OCI-LY1 (cell line): Measurements from ENCODE around the gene SNRNP200.
"Not testable (repeated sequence)": the region's sequence is repeated elsewhere in the genome, so short reads cannot be mapped to it uniquely, and the experiment has no call there.

Experiments
- H2AFZ ChIP-seq: fragments of 200-600 bp; sonication (generic), shearing (Covaris generic); 2 replicates; pipeline ENCODE4 v1.6.0; 2014; ENCODE audit warnings: antibody characterized with exemption, mild to moderate bottlenecking, low read length
- H3F3A ChIP-seq: fragments of 200-600 bp; sonication (generic), shearing (Covaris generic); 2 replicates; pipeline ENCODE4 v1.6.0; 2014; ENCODE audit warnings: mild to moderate bottlenecking, antibody characterized with exemption, low read length, moderate library complexity; ENCODE audit not compliant: insufficient read depth
- H3K27ac ChIP-seq: fragments of 200-600 bp; sonication (generic); 2 replicates; pipeline ENCODE4 v1.5.1; 2014; ENCODE audit warnings: low read length, mixed run types, mild to moderate bottlenecking, low read depth; ENCODE audit not compliant: poor library complexity, severe bottlenecking
- H3K27me3 ChIP-seq: fragments of 200-600 bp; sonication (generic); 2 replicates; pipeline ENCODE4 v1.6.0; 2014; ENCODE audit warnings: antibody characterized with exemption, mild to moderate bottlenecking, low read length, moderate library complexity; ENCODE audit not compliant: insufficient read depth
- H3K36me3 ChIP-seq: fragments of 200-600 bp; sonication (generic); 2 replicates; pipeline ENCODE4 v1.6.1; 2014; ENCODE audit warnings: mild to moderate bottlenecking, antibody characterized with exemption, low read length, moderate library complexity, mixed read lengths; ENCODE audit not compliant: insufficient read depth
- H3K4me1 ChIP-seq: fragments of 200-600 bp; sonication (generic); 2 replicates; pipeline ENCODE4 v1.5.1; 2014; ENCODE audit warnings: mild to moderate bottlenecking, low read length, moderate library complexity; ENCODE audit not compliant: insufficient read depth, severe bottlenecking
- H3K4me2 ChIP-seq: fragments of 200-600 bp; sonication (generic), shearing (Covaris generic); 2 replicates; pipeline ENCODE4 v1.6.1; 2014; ENCODE audit warnings: low read length
- H3K4me3 ChIP-seq: fragments of 200-600 bp; sonication (generic); 2 replicates; pipeline ENCODE4 v1.5.1; 2014; ENCODE audit warnings: low read length, low read depth, mild to moderate bottlenecking, mixed read lengths; ENCODE audit not compliant: poor library complexity, severe bottlenecking
- H3K79me2 ChIP-seq: fragments of 200-600 bp; shearing (Covaris generic); 2 replicates; pipeline ENCODE4 v1.6.1; 2016; ENCODE audit warnings: mixed run types, low read length, mixed read lengths; ENCODE audit not compliant: insufficient read depth
- H3K9ac ChIP-seq: fragments of 200-600 bp; sonication (generic), shearing (Covaris generic); 2 replicates; pipeline ENCODE4 v1.6.1; 2014; ENCODE audit warnings: mild to moderate bottlenecking, low read length, mixed read lengths
- H3K9me2 ChIP-seq: fragments of 200-600 bp; sonication (generic), shearing (Covaris generic); 2 replicates; pipeline ENCODE4 v1.6.1; 2014; ENCODE audit warnings: low read depth, mild to moderate bottlenecking, low read length, mixed read lengths
- H3K9me3 ChIP-seq: fragments of 200-600 bp; shearing (Covaris generic); 2 replicates; pipeline ENCODE4 v1.6.1; 2014; ENCODE audit warnings: low read length, mixed read lengths
- H4K20me1 ChIP-seq: fragments of 200-600 bp; sonication (generic), shearing (Covaris generic); 2 replicates; pipeline ENCODE4 v1.6.0; 2016; ENCODE audit warnings: mild to moderate bottlenecking, low read length; ENCODE audit not compliant: insufficient read depth
- CTCF ChIP-seq: fragments of 200-600 bp; sonication (generic), shearing (Covaris generic); IDR thresholded peaks from 2 replicates; pipeline ENCODE4 v1.5.1; 2017; ENCODE audit warnings: mild to moderate bottlenecking, antibody characterized with exemption, low read length, moderate library complexity, mixed read lengths
- EZH2 ChIP-seq: fragments of 200-600 bp; sonication (generic), shearing (Covaris generic); IDR thresholded peaks from 2 replicates; pipeline ENCODE4 v1.8.0; 2017; ENCODE audit warnings: borderline replicate concordance, mixed run types, mild to moderate bottlenecking, antibody characterized with exemption, low read length, moderate library complexity, mixed read lengths

SNRNP200 gene

GRCh38 chr2:96296925-96297324, 8.4 kb downstream of the SNRNP200 start:
- Histone ChIP-seq H2AFZ (no peak overlapping the region), H3K4me3 (no peak overlapping the region), H3K79me2 (no peaks in the 10 kb centered on the region), H3K9me2 (no peaks in the 10 kb centered on the region), H3K36me3 (peaks cover 99% of the 10 kb centered on the region), H3F3A (no peaks in the 10 kb centered on the region), H3K4me1 (no peaks in the 10 kb centered on the region), H3K27me3 (no peaks in the 10 kb centered on the region), H3K9ac (no peak overlapping the region), H4K20me1 (no peaks in the 10 kb centered on the region), H3K4me2 (no peak overlapping the region), H3K27ac (no peak overlapping the region), H3K9me3 (no peaks in the 10 kb centered on the region)
- TF ChIP-seq CTCF = no peak
- no peak for TF ChIP-seq EZH2

GRCh38 chr2:96294271-96294670, 11.1 kb downstream of the SNRNP200 start:
- not testable (repeated sequence) for H3K9ac ChIP-seq

GRCh38 chr2:96291751-96292150, 13.6 kb downstream of the SNRNP200 start:
- TF ChIP-seq EZH2 = no peak
- no peak overlapping the region for H2AFZ ChIP-seq
- H3K36me3 ChIP-seq = peaks cover 99% of the 10 kb centered on the region
- H3K4me1 ChIP-seq = no peaks in the 10 kb centered on the region
- H3K9ac ChIP-seq = no peak overlapping the region
- no peaks in the 10 kb centered on the region for H3K9me3 ChIP-seq
- no peak overlapping the region for H3K4me2 ChIP-seq
- H3K9me2 ChIP-seq = no peaks in the 10 kb centered on the region
- no peaks in the 10 kb centered on the region for H4K20me1 ChIP-seq
- H3K4me3 ChIP-seq = no peak overlapping the region
- no peaks in the 10 kb centered on the region for H3K27me3 ChIP-seq
- H3F3A ChIP-seq = no peaks in the 10 kb centered on the region
- H3K79me2 ChIP-seq = no peaks in the 10 kb centered on the region
- H3K27ac ChIP-seq = no peak overlapping the region

More at GRCh38 chr2:96294271-96294670, 11.1 kb downstream of the SNRNP200 start:
- H2AFZ ChIP-seq, H3K27ac ChIP-seq, H3K4me2 ChIP-seq, H4K20me1 ChIP-seq, H3K27me3 ChIP-seq, H3K79me2 ChIP-seq, H3K9me2 ChIP-seq, H3K4me3 ChIP-seq, H3F3A ChIP-seq, H3K4me1 ChIP-seq, H3K9me3 ChIP-seq: not testable (repeated sequence)
- H3K36me3 ChIP-seq = peaks cover 99% of the 10 kb centered on the region

GRCh38 chr2:96287273-96287856, 18.0 kb downstream of the SNRNP200 start:
- H3K9me3 ChIP-seq = no peaks in the 10 kb centered on the region
- no peak overlapping the region for H3K9ac ChIP-seq
- no peak overlapping the region for H3K27ac ChIP-seq
- no peaks in the 10 kb centered on the region for H4K20me1 ChIP-seq
- H3K27me3 ChIP-seq = no peaks in the 10 kb centered on the region
- no peak for TF ChIP-seq CTCF
- no peak for TF ChIP-seq EZH2
- no peak overlapping the region for H3K4me3 ChIP-seq
- no peaks in the 10 kb centered on the region for H3K9me2 ChIP-seq
- no peaks in the 10 kb centered on the region for H3F3A ChIP-seq
- no peaks in the 10 kb centered on the region for H3K4me1 ChIP-seq
- H3K79me2 ChIP-seq = no peaks in the 10 kb centered on the region
- H3K4me2 ChIP-seq = no peak overlapping the region
- no peak overlapping the region for H2AFZ ChIP-seq
- H3K36me3 ChIP-seq = peaks cover 100% of the 10 kb centered on the region
